ENCODE measurements around the gene C14orf132.

C14orf132 gene

DNA sequence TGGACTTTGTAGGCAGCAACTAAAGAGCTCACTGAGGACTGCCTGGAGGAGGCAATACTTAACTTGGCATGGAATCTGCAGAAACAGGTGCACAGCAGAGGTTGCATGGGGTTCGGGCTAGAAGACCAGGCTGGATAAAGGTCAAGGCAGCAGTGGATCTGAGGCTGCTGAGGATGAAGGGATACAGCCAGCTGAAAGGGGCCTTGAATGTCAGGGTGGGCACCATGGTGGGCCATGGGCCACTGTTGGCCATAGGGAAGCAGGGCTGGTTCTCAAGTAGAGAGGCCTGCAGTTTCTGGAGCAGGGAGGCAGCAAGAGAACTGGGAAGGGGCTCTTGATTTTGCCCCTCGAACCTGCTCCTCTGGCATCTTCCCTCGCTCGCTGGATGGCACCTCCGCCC lies 55.5 kb downstream of the C14orf132 start:
- Histone ChIP-seq H3K27ac (no peak overlapping the region), H3K4me3 (no peak overlapping the region)

DNA sequence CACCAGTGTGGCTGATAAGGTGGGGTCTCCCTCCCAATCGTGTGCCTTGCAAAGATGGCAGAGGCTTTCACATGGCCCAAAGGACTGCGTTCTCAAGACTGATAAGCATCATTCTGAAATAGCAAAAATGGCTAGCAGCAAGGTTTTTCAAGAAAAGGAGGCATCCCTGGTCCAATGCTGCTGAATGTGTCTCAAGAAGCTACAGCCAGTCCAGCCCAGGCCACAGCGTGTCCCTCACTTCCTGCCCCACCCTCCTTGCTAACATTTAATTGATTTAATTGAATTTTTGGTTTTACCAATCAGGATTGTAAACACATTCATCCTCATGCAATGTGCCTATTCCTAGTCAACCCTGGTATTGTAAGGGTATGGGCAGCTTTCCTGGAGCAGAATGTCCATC lies 55.9 kb downstream of the C14orf132 start:
- Histone ChIP-seq H3K27ac (peak overlapping the region in 4 of 21 experiments; percentile 6 to 63 (median 18)), H3K4me3 (no peak overlapping the region)

DNA sequence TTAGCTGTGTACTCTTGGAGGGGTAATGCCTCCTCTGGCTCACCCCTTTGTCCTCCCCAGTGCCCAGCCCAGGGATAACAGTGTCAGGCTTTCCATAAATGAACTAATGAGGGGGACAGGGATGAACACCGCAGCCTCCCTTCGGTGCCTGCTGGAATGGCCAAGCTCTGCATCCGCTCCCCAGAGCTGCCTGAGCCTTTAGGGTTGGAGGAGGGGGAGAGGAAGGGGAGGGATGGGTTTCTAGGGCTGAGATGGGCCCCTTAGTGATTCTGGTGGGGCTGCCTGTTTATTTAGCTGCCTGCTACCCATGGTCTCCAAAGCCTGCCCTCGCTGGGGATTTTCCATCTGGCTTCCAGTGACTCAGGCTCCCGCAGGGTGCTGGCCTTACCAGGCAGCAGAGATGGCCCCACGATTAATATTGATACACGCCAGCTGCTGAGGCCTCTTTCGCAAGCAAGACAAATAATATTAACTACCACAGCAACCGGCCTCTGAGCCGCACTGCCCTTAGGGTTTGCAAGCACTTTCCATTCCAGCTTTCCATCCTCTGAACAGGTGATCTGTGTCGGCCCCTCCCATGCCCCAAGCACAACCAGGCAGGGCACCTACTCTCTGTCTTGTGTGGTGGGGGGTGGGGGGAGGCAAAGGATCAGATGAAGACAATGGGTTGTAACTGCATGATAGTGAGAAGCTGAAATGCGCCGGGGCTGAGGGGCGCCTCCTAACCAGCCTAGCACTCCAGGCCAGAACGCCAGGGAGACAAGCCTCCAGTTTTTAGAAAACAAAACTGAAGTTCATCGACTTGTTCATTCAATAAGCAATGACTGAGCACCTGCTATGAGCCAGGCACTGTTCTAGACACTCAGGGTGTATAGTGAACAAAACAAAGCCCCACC lies 56.7 kb downstream of the C14orf132 start:
- Histone ChIP-seq H3K4me3 (no peak overlapping the region), H3K27ac (peak overlapping the region in 5 of 21 experiments; percentile 0 to 63 (median 10))

DNA sequence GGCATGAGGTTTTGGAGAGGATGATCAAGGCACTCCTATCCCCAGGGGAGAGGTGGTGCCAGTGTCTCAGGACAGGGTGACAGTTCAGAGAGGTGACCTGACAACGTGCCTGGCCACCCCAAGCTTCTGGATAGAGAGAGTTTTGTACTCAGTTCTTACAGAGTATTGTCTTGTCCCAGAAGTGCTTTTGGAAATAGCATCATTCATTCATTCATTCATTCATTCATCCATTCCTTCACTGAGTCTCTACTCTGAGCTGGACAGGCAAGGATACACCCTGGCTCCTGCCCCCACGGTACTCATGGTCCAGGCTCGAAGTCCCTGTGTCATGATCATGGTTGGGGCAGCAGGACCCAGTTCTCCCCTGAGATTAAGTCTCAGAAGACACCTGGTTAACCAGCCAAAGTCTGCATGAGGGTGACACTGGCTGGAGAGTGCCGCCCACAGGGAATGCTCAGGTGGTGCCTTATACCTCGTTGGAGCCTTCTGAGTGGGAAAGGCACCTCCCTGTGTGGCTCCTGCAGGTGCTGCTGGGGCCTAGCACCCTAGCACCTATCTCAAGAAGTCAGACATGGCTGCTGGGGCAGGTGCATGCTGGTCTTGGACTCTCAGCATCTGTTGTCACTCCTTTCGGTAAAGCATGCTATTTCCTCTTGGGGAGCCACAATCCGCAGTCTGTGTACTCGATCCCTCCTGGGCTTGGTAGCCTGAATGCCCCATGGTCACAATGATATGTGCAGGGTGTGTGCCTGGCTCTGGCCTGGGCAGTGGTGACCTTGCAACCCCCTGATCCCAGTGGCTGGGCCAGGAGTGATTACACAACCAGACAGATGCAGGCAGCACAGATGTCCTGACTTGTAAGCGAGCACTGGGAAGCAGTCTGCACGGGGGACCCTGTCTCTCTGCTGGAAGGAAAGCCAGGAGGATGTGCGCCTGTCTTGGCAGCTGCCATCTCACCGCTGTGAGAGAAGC lies 57.8 kb downstream of the C14orf132 start:
- Histone ChIP-seq H3K4me3 (no peak overlapping the region), H3K27ac (no peak overlapping the region)

DNA sequence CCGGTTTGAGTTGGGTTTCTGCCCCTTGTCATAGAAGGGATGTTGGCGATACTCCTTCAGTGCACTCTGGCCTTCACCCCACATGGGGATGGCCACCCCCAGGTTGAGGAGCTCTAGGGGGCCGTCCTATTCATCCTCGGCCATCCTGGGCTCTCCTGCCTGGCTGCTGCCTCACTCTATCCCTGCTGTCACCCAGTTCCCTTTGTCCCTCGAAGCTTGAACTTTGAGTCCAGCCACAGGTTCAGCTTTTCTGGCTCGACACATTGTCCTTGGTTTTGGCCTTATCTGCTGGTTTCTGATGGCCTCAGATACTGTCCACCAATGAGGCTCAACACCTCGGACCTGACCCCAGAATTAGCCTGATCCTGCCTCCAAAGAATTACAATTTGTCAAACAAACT lies 58.6 kb downstream of the C14orf132 start:
- Histone ChIP-seq H3K27ac (no peak overlapping the region), H3K4me3 (no peak overlapping the region)

DNA sequence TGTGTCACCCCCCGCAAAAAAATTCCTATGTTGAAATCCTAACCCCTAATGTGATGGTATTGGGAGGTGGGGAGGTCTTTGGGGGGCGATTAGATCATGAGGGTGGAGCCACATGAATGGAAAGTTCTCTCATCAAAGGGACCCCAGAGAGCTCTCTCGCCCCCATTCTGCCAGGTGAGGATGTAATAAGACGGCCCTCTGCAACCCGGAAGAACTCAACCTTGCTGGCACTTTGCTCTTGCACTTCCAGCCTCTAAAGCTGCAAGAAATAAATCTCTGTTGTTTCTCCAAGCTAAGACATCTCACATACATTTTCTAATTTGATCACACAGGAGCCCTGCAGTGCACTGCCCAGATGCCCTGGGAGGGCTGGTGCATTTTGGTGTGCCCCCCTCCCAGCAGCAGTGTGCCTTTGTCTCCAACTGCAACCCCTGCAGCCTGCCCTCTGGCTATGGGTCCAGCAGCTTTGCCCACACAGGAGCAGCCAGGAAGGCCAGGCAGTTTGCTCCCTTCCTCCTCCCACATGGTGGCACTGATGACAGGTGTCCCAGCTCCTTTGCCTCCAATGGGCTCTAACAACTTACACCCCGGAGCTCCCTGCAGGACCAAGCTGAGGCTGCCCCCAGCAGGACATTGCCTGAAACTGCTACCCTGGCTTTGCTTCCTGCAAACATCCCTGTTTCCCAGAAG lies 59.3 kb downstream of the C14orf132 start:
- H3K27ac ChIP-seq = no peak overlapping the region
- no peak overlapping the region for H3K4me3 ChIP-seq

DNA sequence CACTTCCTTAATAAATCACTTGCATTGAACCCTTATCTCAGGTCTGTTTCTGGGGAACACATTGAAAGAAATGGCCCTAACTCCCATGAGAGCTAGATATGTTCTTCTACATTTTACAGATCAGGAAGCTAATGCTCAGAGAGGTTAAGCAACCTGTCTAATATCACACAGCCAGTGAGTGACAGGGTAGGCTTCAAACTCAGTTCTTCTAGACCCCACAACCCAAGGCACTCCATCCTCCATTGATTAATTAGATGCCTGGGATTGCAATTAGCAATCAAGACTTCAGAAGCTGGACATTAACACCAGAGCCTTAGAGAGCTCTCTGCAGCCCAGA lies 59.8 kb downstream of the C14orf132 start:
- no peak overlapping the region for H3K4me3 ChIP-seq
- no peak overlapping the region for H3K27ac ChIP-seq

DNA sequence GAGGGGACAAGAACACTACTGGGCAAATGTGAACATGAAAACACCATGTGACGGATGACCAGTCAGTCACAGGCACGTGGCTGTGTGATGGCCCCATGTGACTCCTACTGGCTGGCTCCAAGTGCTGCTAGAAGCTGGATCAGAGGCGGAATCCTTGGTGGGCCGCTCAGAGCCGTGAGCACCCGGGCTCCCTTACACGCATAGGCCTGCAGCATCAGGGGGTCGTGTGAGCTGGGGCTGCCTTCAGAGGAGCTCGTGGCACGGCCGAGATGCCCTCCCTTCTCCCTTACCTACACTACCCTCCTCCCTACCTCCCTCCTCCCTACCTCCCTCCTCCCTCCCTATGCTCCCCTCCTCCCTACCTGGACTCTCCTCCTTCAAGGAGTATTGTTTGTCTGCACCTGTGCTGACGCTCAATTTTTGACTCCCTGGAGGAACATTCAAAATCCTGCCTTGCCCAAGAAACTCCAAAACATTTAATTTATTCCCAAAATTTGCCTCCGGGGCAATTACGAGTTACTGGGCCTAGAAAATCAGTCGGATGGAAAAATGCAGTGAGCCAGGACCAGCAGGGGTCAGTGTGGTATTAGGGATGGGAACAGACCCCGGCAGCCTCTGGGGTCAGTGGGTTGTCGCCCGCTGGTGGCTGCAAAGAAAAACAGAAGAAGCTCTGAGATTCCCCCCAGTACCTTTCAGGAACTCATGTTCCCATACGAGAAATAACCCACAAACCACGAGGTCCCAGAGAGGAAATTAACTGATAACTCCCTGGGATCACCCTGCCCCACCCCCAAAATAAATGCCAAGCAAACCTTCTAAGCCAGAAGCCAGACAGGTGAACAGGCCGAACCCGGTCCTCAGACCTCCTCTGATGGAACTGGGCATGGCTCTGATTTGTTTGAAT lies 61.3 kb downstream of the C14orf132 start:
- no peak overlapping the region for H3K27ac ChIP-seq
- H3K4me3 ChIP-seq = no peak overlapping the region

DNA sequence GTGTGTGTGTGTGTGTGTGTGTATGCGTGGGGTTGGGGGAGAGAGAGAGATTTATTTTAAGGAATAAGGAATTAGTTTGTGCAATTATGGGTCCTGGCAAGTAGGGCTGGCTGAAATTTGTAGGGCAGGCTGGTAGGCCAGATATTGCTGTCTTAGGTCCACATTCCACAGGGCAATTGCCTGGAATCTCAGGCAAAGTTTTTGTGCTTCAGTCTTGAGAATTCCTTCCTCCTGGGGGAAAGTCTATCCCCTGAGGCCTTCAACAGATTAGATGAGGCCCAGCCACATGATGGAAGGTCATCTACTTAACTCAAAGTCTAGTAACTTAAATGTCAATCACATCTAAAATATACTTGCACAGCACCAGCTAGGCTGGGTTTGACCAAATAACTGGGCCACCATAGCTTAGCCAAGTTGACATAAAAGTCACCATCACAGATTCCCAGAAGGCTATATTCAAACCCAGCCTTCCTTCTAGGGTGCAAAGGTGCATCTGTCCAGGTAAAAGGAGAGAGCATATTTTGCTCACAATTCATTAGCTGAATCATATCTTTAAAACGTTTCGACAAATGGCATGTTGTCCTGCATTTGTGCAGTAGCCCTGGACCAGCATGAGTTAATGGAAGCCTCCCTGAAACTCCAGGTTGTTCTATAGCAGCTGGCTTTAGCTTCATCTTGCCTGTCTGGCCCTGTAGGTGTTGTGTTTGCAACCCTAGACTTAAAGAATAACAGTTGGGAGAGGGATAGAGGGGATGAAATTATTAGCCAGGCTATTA lies 63.1 kb downstream of the C14orf132 start:
- H3K27ac ChIP-seq = no peak overlapping the region

DNA sequence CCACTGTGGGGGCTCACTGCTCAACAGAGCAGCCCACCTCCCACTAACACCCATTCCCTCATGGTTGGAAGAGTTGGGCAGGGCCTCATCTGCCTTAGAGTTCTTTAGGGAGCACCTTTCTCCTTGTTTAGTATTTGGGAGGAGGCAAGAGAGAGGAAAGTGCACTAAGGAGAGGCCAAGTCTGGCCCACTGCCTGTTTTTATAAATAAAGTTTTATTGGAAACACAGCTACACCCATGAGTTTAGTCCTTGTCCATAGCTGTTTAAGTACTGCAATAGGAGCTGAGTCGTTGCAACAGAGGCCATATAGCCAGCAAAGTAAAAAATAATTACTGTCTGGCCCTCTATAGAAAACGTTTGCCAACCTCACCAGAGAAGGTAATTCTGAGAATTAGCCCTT lies 63.9 kb downstream of the C14orf132 start:
- peak overlapping the region in 1 of 21 experiments; percentile 61 for H3K27ac ChIP-seq
- no peak overlapping the region for H3K4me3 ChIP-seq

More for the DNA sequence above, 63.1 kb downstream of the C14orf132 start:
- no peak overlapping the region for H3K4me3 ChIP-seq

DNA sequence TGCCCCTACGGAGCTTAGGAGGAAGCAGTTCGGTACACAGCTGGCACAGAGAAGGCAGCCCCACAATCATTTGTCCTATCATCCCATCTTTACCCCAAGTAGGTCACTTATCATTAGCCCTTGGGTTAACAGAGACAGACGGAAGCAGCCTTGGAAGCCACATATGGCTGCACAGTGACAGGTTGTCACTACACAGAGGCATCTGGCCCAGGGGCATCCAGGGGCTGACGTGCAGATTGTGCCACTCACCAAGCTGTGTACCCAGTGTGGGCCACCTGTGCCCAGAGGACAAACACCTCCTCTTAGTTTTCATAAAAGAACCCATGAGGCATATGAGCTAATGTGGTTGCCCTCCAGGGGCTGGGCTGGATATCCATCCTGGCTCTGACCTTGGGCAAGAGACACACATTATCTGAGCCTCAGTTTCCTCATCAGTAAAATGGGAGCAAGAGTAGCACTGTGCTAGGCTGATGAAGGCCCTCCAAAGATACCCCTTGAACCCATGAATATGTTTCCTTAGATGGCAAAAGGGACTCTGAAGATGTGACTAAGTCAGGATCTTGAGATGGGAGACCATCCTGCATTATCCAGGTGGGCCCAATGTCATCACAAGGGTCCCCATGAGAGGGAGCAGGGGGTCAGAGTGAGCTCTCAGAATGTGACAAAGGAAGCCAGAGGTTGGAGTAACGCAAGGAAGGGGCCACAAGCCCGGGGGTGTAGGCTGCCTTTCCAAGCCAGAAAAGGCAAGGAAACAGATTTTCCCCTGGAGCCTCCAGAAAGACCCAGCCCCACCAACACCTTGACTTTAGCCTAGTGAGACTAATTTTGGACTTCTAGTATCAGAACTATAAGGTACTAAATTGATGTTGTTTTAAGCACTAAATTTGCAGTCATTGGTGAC lies 64.6 kb downstream of the C14orf132 start:
- no peak overlapping the region for H3K4me3 ChIP-seq
- H3K27ac ChIP-seq = peak overlapping the region in 4 of 21 experiments; percentile 40 to 71 (median 55)

DNA sequence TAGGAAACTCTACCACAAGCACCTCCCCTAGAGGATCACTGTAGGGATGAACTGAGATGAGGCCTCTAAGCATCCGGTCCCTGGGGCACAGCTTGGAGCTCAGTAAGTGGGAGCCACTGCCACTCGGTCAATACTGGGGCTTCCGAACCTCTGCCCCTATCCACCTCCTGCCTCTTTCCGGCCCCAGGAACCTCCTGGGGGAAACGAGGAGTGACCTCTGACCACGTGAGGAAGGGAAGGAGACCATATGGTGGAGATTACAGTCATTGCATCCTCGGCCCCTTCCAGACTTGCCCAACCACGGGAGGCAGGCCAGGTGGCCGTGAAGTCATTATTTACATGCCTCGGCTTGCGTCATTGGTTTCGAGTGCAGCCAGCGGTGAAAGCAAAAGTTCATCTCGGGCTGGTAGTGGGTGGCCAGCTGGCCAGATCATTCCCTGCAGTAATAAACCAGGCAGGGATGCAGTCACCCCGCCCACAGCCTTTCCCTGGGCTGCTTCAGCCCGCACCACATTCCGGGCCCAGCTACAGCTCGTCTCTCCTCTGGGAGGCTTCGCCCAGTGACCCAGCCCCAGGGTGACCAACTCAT lies 65.4 kb downstream of the C14orf132 start:
- Histone ChIP-seq H3K27ac (peak overlapping the region in 8 of 21 experiments; percentile 18 to 71 (median 44)), H3K4me3 (no peak overlapping the region)

DNA sequence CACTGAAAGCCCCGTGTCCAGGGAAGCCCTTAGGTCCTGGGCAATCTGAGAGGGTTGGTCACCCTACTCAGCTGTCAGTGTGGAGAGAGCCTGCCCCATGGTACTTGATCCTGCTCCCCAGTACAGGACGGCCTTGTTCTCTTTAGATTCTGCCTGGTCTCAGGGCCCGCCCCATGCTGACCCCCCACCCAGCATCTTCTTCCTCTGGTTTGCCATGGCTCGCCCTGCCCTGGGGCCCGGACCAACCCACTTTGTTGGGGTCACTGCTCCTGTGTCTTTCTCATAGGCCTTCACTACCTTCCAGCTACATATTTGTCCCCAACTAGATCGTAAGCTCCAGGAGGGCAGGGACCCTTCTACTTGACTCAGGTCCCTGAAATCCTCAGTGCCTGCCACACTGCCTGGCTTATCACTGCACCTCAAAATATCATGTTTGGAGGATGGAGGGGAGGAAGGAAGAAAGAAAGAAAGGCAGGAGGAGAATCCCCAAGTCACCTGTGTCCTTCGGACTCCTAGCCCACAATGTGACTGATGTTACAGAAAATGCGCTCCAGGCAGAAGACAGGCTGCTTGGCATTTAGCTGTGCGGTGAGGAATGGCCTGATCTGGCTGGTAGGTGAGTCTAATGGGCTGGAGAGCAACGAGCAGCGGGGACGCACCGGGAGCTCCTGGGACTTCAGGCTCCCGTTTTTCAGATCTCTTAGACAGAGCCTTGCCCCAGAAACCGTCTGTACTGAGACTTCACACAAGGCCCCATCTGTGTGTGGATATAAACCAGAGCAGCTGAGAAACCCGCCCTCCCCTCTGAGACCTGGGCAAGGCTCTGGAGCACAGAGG lies 66.1 kb downstream of the C14orf132 start:
- H3K27ac ChIP-seq = peak overlapping the region in 9 of 21 experiments; percentile 18 to 71 (median 46)
- no peak overlapping the region for H3K4me3 ChIP-seq

DNA sequence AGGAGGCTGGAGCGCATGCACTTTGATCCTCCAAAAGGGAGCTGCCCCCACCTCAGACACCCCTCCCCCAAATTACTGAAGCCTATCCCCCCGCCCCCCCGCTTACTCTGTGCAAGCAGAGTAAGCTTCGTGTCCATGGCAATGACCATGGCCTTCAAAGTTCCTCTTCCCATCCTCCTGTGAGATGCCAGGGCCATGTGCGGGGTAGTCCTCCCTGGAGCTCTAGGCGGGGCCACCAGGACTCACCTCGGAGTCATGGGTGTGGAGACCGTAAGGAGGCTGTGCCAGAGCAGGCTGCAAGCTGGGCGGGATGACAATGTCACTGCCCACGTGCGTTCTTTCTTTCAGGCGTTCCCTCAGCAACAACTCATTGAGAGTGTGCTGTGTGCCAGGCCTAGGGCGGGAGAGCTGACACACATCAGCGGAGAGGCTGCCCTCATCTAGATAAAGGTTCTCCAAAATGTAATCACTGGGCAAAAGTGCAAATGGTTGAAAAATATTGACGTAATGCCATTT lies 66.8 kb downstream of the C14orf132 start:
- peak overlapping the region in 4 of 21 experiments; percentile 68 to 71 (median 70) for H3K27ac ChIP-seq
- no peak overlapping the region for H3K4me3 ChIP-seq

DNA sequence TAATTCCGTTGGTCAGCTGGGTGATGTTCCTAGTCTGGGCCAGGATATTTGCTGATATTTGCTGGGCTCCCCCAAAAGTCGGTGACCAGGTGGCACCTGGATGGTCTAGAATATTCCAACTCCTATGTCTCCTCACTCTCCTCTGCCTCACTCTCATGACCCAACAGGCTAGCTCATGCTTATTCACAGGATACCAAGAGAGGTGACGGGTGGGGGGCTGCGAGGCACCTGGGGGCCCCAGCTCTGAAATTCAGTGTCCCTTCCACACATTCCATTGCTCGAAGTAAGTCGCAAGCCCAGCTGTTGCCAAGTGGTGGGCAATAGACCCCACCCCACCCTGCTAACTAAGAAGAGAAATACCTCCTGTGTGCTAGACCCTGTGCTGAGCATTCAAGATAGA lies 67.7 kb downstream of the C14orf132 start:
- Histone ChIP-seq H3K27ac (no peak overlapping the region), H3K4me3 (no peak overlapping the region)
